B cell (primary cell): ENCODE measurements around the gene BCL2L11. TPM values are rescaled to one million over a fixed set of nuclear protein-coding genes. Genes with fewer than 3 reads are reported as not detected.

Experiments
- ATAC-seq: fragments of 200-7000 bp; cut with Tn5 transposase; one replicate; pipeline ENCODE4 v1.10.0; 2021; ENCODE audit warnings: low read depth, mild to moderate bottlenecking, moderate number of reproducible peaks, moderate library complexity
- CTCF ChIA-PET: fragments of 350-600 bp; sonication (Branson Sonifier 250); formaldehyde crosslinking; loops from one replicate; lab custom pipeline; 2021; ENCODE audit warnings: antibody characterized with exemption, inconsistent platforms; lab: Charles Lee
- POLR2A ChIA-PET: fragments of 350-600 bp; sonication (Branson Sonifier 250); formaldehyde crosslinking; loops from one replicate; lab custom pipeline; 2021; ENCODE audit warnings: antibody characterized with exemption; lab: Charles Lee
- DNase-seq: peaks from one replicate; pipeline ENCODE4 v3.0.0; 2013
- H2AFZ ChIP-seq: 2 replicates; pipeline ENCODE4 v1.6.1; 2012; ENCODE audit warnings: mild to moderate bottlenecking, low read depth, low read length; ENCODE audit not compliant: insufficient read depth, poor library complexity, severe bottlenecking
- H3K27ac ChIP-seq, 2 donors: 1 replicate in 1 of 2; 2 replicates in 1 of 2; pipeline ENCODE4 v1.5.1; 2012 to 2013; ENCODE audit warnings: low read length in 2 of 2, mild to moderate bottlenecking in 2 of 2, moderate library complexity in 1 of 2
- H3K27me3 ChIP-seq, 4 experiments: fragments of 200-600 bp in 1 of 4; sonication (generic) in 1 of 4; replicated peaks in 1 of 4; 1 replicate in 2 of 4; 2 replicates in 2 of 4; pipeline versions ENCODE4 v1.6.1 to v1.7.0; 2013 to 2016; ENCODE audit warnings: low read length in 3 of 4, mild to moderate bottlenecking in 2 of 4, mixed read lengths in 1 of 4, moderate library complexity in 1 of 4; ENCODE audit not compliant: insufficient read depth in 4 of 4, control insufficient read depth in 3 of 4; ENCODE audit errors: control extremely low read depth in 1 of 4
- H3K36me3 ChIP-seq, 2 experiments: replicated peaks in 1 of 2; 1 replicate in 1 of 2; 2 replicates in 1 of 2; pipeline versions ENCODE4 v1.6.1 to v1.7.1; 2013; ENCODE audit warnings: low read length in 1 of 2; ENCODE audit not compliant: insufficient read depth in 2 of 2, control insufficient read depth in 1 of 2; ENCODE audit errors: control extremely low read depth in 1 of 2, extremely low read depth in 1 of 2
- H3K4me1 ChIP-seq, 2 donors: fragments of 200-600 bp in 1 of 2; sonication (generic) in 1 of 2; 1 replicate in 1 of 2; 2 replicates in 1 of 2; pipeline versions ENCODE4 v1.5.1 to v1.6.1; 2013 to 2017; ENCODE audit warnings: low read length in 2 of 2; ENCODE audit not compliant: control insufficient read depth in 2 of 2, insufficient read depth in 2 of 2
- H3K4me2 ChIP-seq: replicated peaks from 2 replicates; pipeline ENCODE3; 2012; ENCODE audit warnings: mild to moderate bottlenecking, low read depth, low read length; ENCODE audit not compliant: poor library complexity, severe bottlenecking
- H3K4me3 ChIP-seq, 5 experiments: fragments of 200-600 bp in 1 of 5; sonication (generic) in 1 of 5; 1 replicate in 3 of 5; 2 replicates in 2 of 5; pipeline versions ENCODE4 v1.5.1 to v1.7.0; 2011 to 2016; ENCODE audit warnings: low read length in 4 of 5, mild to moderate bottlenecking in 4 of 5, low read depth in 2 of 5, control low read depth in 1 of 5, moderate library complexity in 1 of 5; ENCODE audit not compliant: insufficient read depth in 1 of 5; ENCODE audit errors: control extremely low read depth in 1 of 5, extremely low read depth in 1 of 5
- H3K79me2 ChIP-seq: fragments of 200-600 bp; sonication (generic); one replicate; pipeline ENCODE4 v1.6.0; 2016; ENCODE audit warnings: low read length; ENCODE audit not compliant: control insufficient read depth, insufficient read depth
- H3K9ac ChIP-seq: fragments of 200-600 bp; sonication (generic); 2 replicates; pipeline ENCODE4 v1.6.1; 2017; ENCODE audit warnings: mild to moderate bottlenecking, low read length, moderate library complexity
- H3K9me3 ChIP-seq, 3 donors: one replicate each; pipeline versions ENCODE4 v1.6.1 to v1.7.1; 2013; ENCODE audit warnings: low read length in 2 of 3; ENCODE audit not compliant: control insufficient read depth in 2 of 3, insufficient read depth in 1 of 3; ENCODE audit errors: control extremely low read depth in 1 of 3
- H4K20me1 ChIP-seq: 2 replicates; pipeline ENCODE4 v1.6.0; 2012; ENCODE audit warnings: mild to moderate bottlenecking, low read length; ENCODE audit not compliant: insufficient read depth, control insufficient read depth, poor library complexity, severe bottlenecking
- H3K27ac Mint-ChIP-seq: one replicate; pipeline ENCODE4 v1.8.0; 2021; ENCODE audit warnings: mixed read lengths
- H3K27me3 Mint-ChIP-seq: one replicate; pipeline ENCODE4 v1.8.0; 2021; ENCODE audit warnings: mixed read lengths
- H3K4me1 Mint-ChIP-seq: one replicate; pipeline ENCODE4 v1.8.0; 2021; ENCODE audit warnings: mixed read lengths
- H3K4me3 Mint-ChIP-seq: one replicate; pipeline ENCODE4 v1.8.0; 2021; ENCODE audit warnings: mixed read lengths
- H3K9me3 Mint-ChIP-seq: one replicate; pipeline ENCODE4 v1.8.0; 2022; ENCODE audit warnings: mixed read lengths; ENCODE audit not compliant: insufficient read depth
- CTCF ChIP-seq: fragments of 200-600 bp; IDR thresholded peaks from one replicate; pipeline ENCODE4 v1.8.0; 2022; ENCODE audit warnings: antibody characterized with exemption, mild to moderate bottlenecking
- EZH2 ChIP-seq: IDR thresholded peaks from 2 replicates; pipeline ENCODE4 v1.6.1; 2012; ENCODE audit warnings: borderline replicate concordance, low read depth, mild to moderate bottlenecking, moderate library complexity, low read length; ENCODE audit not compliant: insufficient read depth, poor library complexity, severe bottlenecking
- WGBS: methylation state at CpG from one replicate; pipeline ENCODE4 v1.1.5; 2013; ENCODE audit warnings: missing lambda C conversion rate; ENCODE audit not compliant: insufficient coverage; 5-methylcytosine and 5-hydroxymethylcytosine counted together
- intact Hi-C: fragments of 100-400 bp; cut with micrococcal nuclease; formaldehyde crosslinking; loops from one replicate; pipeline ENCODE4 v1.10.0; 2022
- polyA plus RNA-seq: library from polyadenylated mRNA; depleted of rRNA; stranded (reverse); fragments of >200 nt; gene quantifications from 2 replicates; pipeline ENCODE4 v1.2.3, GENCODE V29; 2012
- total RNA-seq, 2 donors: library from RNA; stranded (reverse); fragments of 120-200 nt in 1 of 2; gene quantifications; 1 replicate in 1 of 2; 2 replicates in 1 of 2; pipeline versions ENCODE4 v1.2.3 to v1.2.4, GENCODE V29; 2013 to 2022

Gene BCL2L11
- total and polyA plus RNA-seq, 2 donors (not counting 1 experiment from before 2014, with no cell fraction given), result 13.8 to 164 TPM

DNA sequence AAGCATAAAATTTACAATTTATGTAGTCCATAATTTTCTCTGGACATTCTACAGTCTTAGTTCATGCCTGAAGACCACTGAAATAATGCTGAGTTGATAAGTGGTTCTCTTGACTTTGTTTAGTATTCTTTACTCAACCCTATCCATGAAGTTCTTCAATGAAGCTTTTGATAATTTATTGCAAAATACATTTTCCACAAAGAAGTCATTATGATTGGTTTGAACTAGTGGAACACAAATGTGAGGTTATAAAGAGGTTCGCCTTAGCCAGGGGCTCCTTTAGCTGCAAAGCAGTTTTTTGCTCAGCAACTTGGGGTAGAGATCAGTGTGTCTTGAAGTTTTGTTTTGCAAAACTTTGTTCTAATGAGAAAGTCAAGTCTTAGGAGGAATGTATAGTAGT lies 5.9 kb downstream of the BCL2L11 start:
- H3K36me3 ChIP-seq, result peaks cover 7 to 34% of the 10 kb centered on the region in 2 experiments
- H3K4me3 ChIP-seq, result no peak overlapping the region
- H3K27ac ChIP-seq, result no peak overlapping the region
- H3K4me1 ChIP-seq, result peaks cover 4 to 11% of the 10 kb centered on the region in 2 donors
- ATAC-seq (no peak), DNase-seq (no peak)
- POLR2A ChIA-PET, result no interaction called here
- H3K9ac ChIP-seq, result no peak overlapping the region
- 100% methylated on average over 1 of the region's 1 CpG for WGBS
- peaks cover 79% of the 10 kb centered on the region for H4K20me1 ChIP-seq
- intact Hi-C loops, result no loop called here
- no peaks in the 10 kb centered on the region for H3K27me3 ChIP-seq
- CTCF ChIA-PET, result interaction anchor here (1.1 to 1.2 kb wide), 2 partner anchors 31 to 82 kb away, joined by 4 read pairs; no protein-coding TSS in a partner anchor
- Mint-ChIP-seq H3K27ac (no peak overlapping the region), H3K9me3 (no peaks in the 10 kb centered on the region), H3K4me3 (no peak overlapping the region), H3K27me3 (no peaks in the 10 kb centered on the region), H3K4me1 (peaks cover 41% of the 10 kb centered on the region)
- no peak for TF ChIP-seq CTCF
- TF ChIP-seq EZH2, result no peak
- peaks cover 71% of the 10 kb centered on the region for H3K79me2 ChIP-seq
- peaks cover 0 to 1% (median 0%) of the 10 kb centered on the region in 3 donors for H3K9me3 ChIP-seq
- no peak overlapping the region for H3K4me2 ChIP-seq
- no peak overlapping the region for H2AFZ ChIP-seq

- Histone ChIP-seq H3K27me3 (no peaks in the 10 kb centered on the region), H4K20me1 (peaks cover 77% of the 10 kb centered on the region), H3K27ac (no peak overlapping the region), H3K36me3 (peaks cover 7 to 34% of the 10 kb centered on the region in 2 experiments), H3K9ac (no peak overlapping the region), H3K4me2 (no peak overlapping the region), H2AFZ (no peak overlapping the region), H3K9me3 (peaks cover 0 to 1% (median 0%) of the 10 kb centered on the region in 3 donors), H3K4me1 (peaks cover 4 to 5% of the 10 kb centered on the region in 2 donors), H3K4me3 (no peak overlapping the region), H3K79me2 (peaks cover 78% of the 10 kb centered on the region)
- no peak for ATAC-seq
- H3K4me1 Mint-ChIP-seq, result peaks cover 46% of the 10 kb centered on the region
- H3K4me3 Mint-ChIP-seq, result no peak overlapping the region
- CTCF ChIA-PET, result interaction anchor here (1.2 kb wide), 1 partner anchor 315 kb away, joined by 4 read pairs; no protein-coding TSS in a partner anchor
- 89% methylated on average over 4 of the region's 4 CpGs for WGBS
- no peaks in the 10 kb centered on the region for H3K9me3 Mint-ChIP-seq
- DNase-seq, result no peak
- POLR2A ChIA-PET, result interaction anchor here (0.7 kb wide), 1 partner anchor 27 kb away, joined by 10 read pairs; no protein-coding TSS in a partner anchor
- intact Hi-C loops, result no loop called here
- no peak overlapping the region for H3K27ac Mint-ChIP-seq
- TF ChIP-seq EZH2 (no peak), CTCF (no peak)
- H3K27me3 Mint-ChIP-seq, result no peaks in the 10 kb centered on the region
Observed at GRCh38 chr2:111127351-111127750, 6.6 kb downstream of the BCL2L11 start.
